H1 (cell line): Measurements from ENCODE around the gene CLN5. TPM values are rescaled to one million over a fixed set of nuclear protein-coding genes. Genes with fewer than 3 reads are reported as not detected.

Experiments used
- CTCF ChIA-PET: fragments of 300-600 bp; sonication (Branson Sonifier 250); formaldehyde crosslinking; loops from one replicate; lab custom pipeline; 2021; ENCODE audit not compliant: partially characterized antibody; lab: Charles Lee
- POLR2A ChIA-PET: fragments of 300-600 bp; sonication (Branson Sonifier 250); formaldehyde crosslinking; loops from one replicate; lab custom pipeline; 2021; ENCODE audit warnings: inconsistent platforms; ENCODE audit not compliant: partially characterized antibody; lab: Charles Lee
- DNase-seq, 2 experiments: peaks; one replicate each; pipeline versions ENCODE4 v3.0.0 to v3.0.0-alpha.2; 2010 to 2022; ENCODE audit warnings: low spot score in 2 of 2, low read depth in 1 of 2, mixed read lengths in 1 of 2
- FAIRE-seq: peaks from 2 replicates; lab custom pipeline; 2011; peaks lifted over from hg19 to GRCh38; lab: Jason Lieb, UNC
- H2AFZ ChIP-seq: 2 replicates; pipeline ENCODE4 v1.8.1; 2012; ENCODE audit warnings: low read length, inconsistent platforms
- H2AK5ac ChIP-seq: 2 replicates; pipeline ENCODE4 v1.6.1; 2013; ENCODE audit warnings: low read depth, low read length
- H2BK120ac ChIP-seq: replicated peaks from 2 replicates; pipeline ENCODE3; 2013; ENCODE audit warnings: low read depth, low read length, inconsistent platforms
- H2BK12ac ChIP-seq: 2 replicates; pipeline ENCODE4 v1.6.1; 2013; ENCODE audit warnings: low read depth, low read length
- H2BK15ac ChIP-seq: 2 replicates; pipeline ENCODE4 v1.6.1; 2013; ENCODE audit warnings: low read length
- H2BK20ac ChIP-seq: 2 replicates; pipeline ENCODE4 v1.6.1; 2013; ENCODE audit warnings: low read length
- H2BK5ac ChIP-seq: 2 replicates; pipeline ENCODE4 v1.6.1; 2013; ENCODE audit warnings: low read depth, low read length
- H3K14ac ChIP-seq: 2 replicates; pipeline ENCODE4 v1.6.1; 2013; ENCODE audit warnings: inconsistent platforms; ENCODE audit not compliant: insufficient read length
- H3K18ac ChIP-seq: 2 replicates; pipeline ENCODE4 v1.6.1; 2013; ENCODE audit warnings: low read length; ENCODE audit errors: extremely low read depth
- H3K23ac ChIP-seq: 2 replicates; pipeline ENCODE4 v1.6.1; 2013; ENCODE audit warnings: inconsistent platforms; ENCODE audit not compliant: insufficient read length
- H3K23me2 ChIP-seq: 2 replicates; pipeline ENCODE4 v1.6.1; 2013; ENCODE audit warnings: low read depth, low read length
- H3K27ac ChIP-seq: 2 replicates; pipeline ENCODE4 v1.6.1; 2011; ENCODE audit warnings: low read depth, low read length, inconsistent platforms
- H3K27me3 ChIP-seq, 4 experiments: replicated peaks in 1 of 4; 1 replicate in 1 of 4; 2 replicates in 3 of 4; pipeline versions ENCODE4 v1.6.1 to v1.8.1; 2011 to 2013; ENCODE audit warnings: low read length in 3 of 4, mild to moderate bottlenecking in 3 of 4, inconsistent platforms in 2 of 4, mixed read lengths in 2 of 4, moderate library complexity in 1 of 4; ENCODE audit not compliant: control insufficient read depth in 3 of 4, insufficient read depth in 3 of 4; ENCODE audit errors: extremely low read depth in 1 of 4
- H3K36me3 ChIP-seq, 4 experiments: 2 replicates each; pipeline versions ENCODE4 v1.6.1 to v1.8.1; 2011 to 2013; ENCODE audit warnings: mild to moderate bottlenecking in 4 of 4, low read length in 3 of 4, moderate library complexity in 2 of 4, control low read depth in 1 of 4, inconsistent platforms in 1 of 4; ENCODE audit not compliant: insufficient read depth in 4 of 4, control insufficient read depth in 2 of 4
- H3K4ac ChIP-seq: replicated peaks from 2 replicates; pipeline ENCODE3; 2013; ENCODE audit warnings: low read length, low read depth, mixed read lengths, inconsistent platforms; ENCODE audit not compliant: insufficient read length
- H3K4me1 ChIP-seq, 4 experiments: replicated peaks in 1 of 4; 1 replicate in 1 of 4; 2 replicates in 3 of 4; pipeline versions ENCODE4 v1.6.1 to v1.8.1; 2011 to 2013; ENCODE audit warnings: low read length in 3 of 4, inconsistent platforms in 2 of 4, mixed read lengths in 1 of 4; ENCODE audit not compliant: insufficient read depth in 4 of 4, control insufficient read depth in 3 of 4
- H3K4me2 ChIP-seq, 2 experiments: 2 replicates each; pipeline versions ENCODE4 v1.6.1 to v1.8.1; 2011 to 2013; ENCODE audit warnings: low read depth in 2 of 2, low read length in 2 of 2, control low read depth in 1 of 2, inconsistent platforms in 1 of 2, mild to moderate bottlenecking in 1 of 2; ENCODE audit not compliant: insufficient read depth in 1 of 2
- H3K4me3 ChIP-seq, 4 experiments: fragments of 200-600, 300-600 bp in 1 of 4; sonication (generic), shearing (Covaris generic), sonication (Bioruptor Twin) in 1 of 4; 2 replicates each; pipeline versions ENCODE4 v1.5.1 to v1.8.1; 2011 to 2016; ENCODE audit warnings: low read length in 4 of 4, low read depth in 3 of 4, control low read depth in 2 of 4, inconsistent platforms in 2 of 4, mild to moderate bottlenecking in 2 of 4, mixed read lengths in 1 of 4, moderate library complexity in 1 of 4; ENCODE audit not compliant: insufficient read depth in 2 of 4; ENCODE audit errors: extremely low read depth in 1 of 4
- H3K56ac ChIP-seq: replicated peaks from 2 replicates; pipeline ENCODE3; 2013; ENCODE audit warnings: low read depth, mild to moderate bottlenecking, mixed read lengths, low read length, inconsistent platforms; ENCODE audit not compliant: insufficient read length
- H3K79me1 ChIP-seq: 2 replicates; pipeline ENCODE4 v1.6.1; 2013; ENCODE audit warnings: low read depth, low read length, control low read depth
- H3K79me2 ChIP-seq, 2 experiments: 2 replicates each; pipeline versions ENCODE4 v1.6.1 to v1.8.1; 2012 to 2013; ENCODE audit warnings: low read length in 2 of 2, mild to moderate bottlenecking in 2 of 2, inconsistent platforms in 1 of 2; ENCODE audit not compliant: insufficient read depth in 2 of 2, control insufficient read depth in 1 of 2
- H3K9ac ChIP-seq, 4 experiments: replicated peaks in 1 of 4; 1 replicate in 1 of 4; 2 replicates in 3 of 4; pipeline versions ENCODE4 v1.6.1 to v1.8.1; 2011 to 2013; ENCODE audit warnings: low read depth in 3 of 4, low read length in 3 of 4, control low read depth in 2 of 4, mild to moderate bottlenecking in 2 of 4, moderate library complexity in 2 of 4, inconsistent platforms in 1 of 4; ENCODE audit errors: extremely low read depth in 1 of 4
- H3K9me3 ChIP-seq, 2 experiments: 2 replicates each; pipeline versions ENCODE4 v1.6.1 to v1.8.1; 2012 to 2013; ENCODE audit warnings: mild to moderate bottlenecking in 2 of 2, moderate library complexity in 2 of 2, control low read depth in 1 of 2, inconsistent platforms in 1 of 2, low read depth in 1 of 2, low read length in 1 of 2, mixed read lengths in 1 of 2; ENCODE audit not compliant: insufficient read depth in 2 of 2
- H4K20me1 ChIP-seq, 2 experiments: replicated peaks in 1 of 2; 2 replicates each; pipeline versions ENCODE3 to v1.8.1; 2011 to 2013; ENCODE audit warnings: inconsistent platforms in 2 of 2, low read length in 2 of 2, mild to moderate bottlenecking in 1 of 2; ENCODE audit not compliant: insufficient read depth in 2 of 2, control insufficient read depth in 1 of 2
- H4K5ac ChIP-seq: 2 replicates; pipeline ENCODE4 v1.6.1; 2013; ENCODE audit warnings: low read length, low read depth, mixed read lengths, inconsistent platforms; ENCODE audit not compliant: insufficient read length
- H4K8ac ChIP-seq: 2 replicates; pipeline ENCODE4 v1.8.0; 2013; ENCODE audit warnings: mild to moderate bottlenecking, moderate library complexity, low read length, inconsistent platforms; ENCODE audit not compliant: insufficient read depth; ENCODE audit errors: extremely low read depth
- H4K91ac ChIP-seq: replicated peaks from 2 replicates; pipeline ENCODE3; 2013; ENCODE audit warnings: low read length, mixed read lengths, inconsistent platforms; ENCODE audit not compliant: insufficient read length
- TBP ChIP-seq: IDR thresholded peaks from 2 replicates; pipeline ENCODE4 v1.6.1; 2011; ENCODE audit warnings: low read depth, low read length, improper control_type of control experiment
- WGBS, 2 experiments: shearing (Covaris generic) in 1 of 2; methylation state at CpG; one replicate each; pipeline versions ENCODE4 v1.1.6 to v1.1.7; 2013 to 2015; ENCODE audit warnings: low lambda C conversion rate in 2 of 2, mixed read lengths in 2 of 2, inconsistent platforms in 1 of 2, low coverage in 1 of 2, missing lambda C conversion rate in 1 of 2; ENCODE audit not compliant: insufficient replicate concordance in 2 of 2, insufficient coverage in 1 of 2, insufficient read length in 1 of 2; ENCODE audit errors: extremely low coverage in 1 of 2, missing lambda C conversion rate in 1 of 2; 5-methylcytosine and 5-hydroxymethylcytosine counted together
- polyA plus RNA-seq, 7 experiments: library from polyadenylated mRNA; depleted of rRNA in 3 of 7; stranded (reverse) in 5 of 7; unstranded in 2 of 7; fragments of >200 nt in 5 of 7; fragments of 200-250 nt in 2 of 7; gene quantifications; 1 replicate in 5 of 7; 2 replicates in 1 of 7; 4 replicates in 1 of 7; pipeline versions ENCODE4 v1.2.1 to v1.2.3, GENCODE V29; 2011 to 2013; ENCODE audit warnings: missing spikeins in 2 of 7, mixed read lengths in 2 of 7
- total RNA-seq: library from RNA; stranded (reverse); fragmentation: NEBNext Ultra II Directional; extraction: Animal tissue kit (Norgen Biotek cat#: 25700); gene quantifications from 2 replicates; pipeline ENCODE4 v1.2.1, GENCODE V29; 2021

Gene CLN5
- total and polyA plus RNA-seq, 2 of the 8 experiments (the other 6 are each of a cell fraction or from before 2014, with no cell fraction given) = 5.3 to 10.1 TPM

GRCh38 chr13:77001963-77002587, 10.2 kb downstream of the CLN5 start:
- CTCF ChIA-PET = interaction anchor here (0.7 to 4.7 kb wide), 16 partner anchors 9 to 1310 kb away, joined by 3 to 26 read pairs (median 3); partner anchors contain the start of gene CLN5
- H3K4me3 ChIP-seq = no peak overlapping the region
- H2AFZ ChIP-seq = no peak overlapping the region
- no peak overlapping the region for H2BK5ac ChIP-seq
- H3K4me2 ChIP-seq = no peak overlapping the region
- DNase-seq (no peak), FAIRE-seq (no peak)
- no peak overlapping the region for H4K5ac ChIP-seq
- no peak overlapping the region for H2BK15ac ChIP-seq
- H3K4me1 ChIP-seq = no peaks in the 10 kb centered on the region
- H4K8ac ChIP-seq = no peak overlapping the region
- no peaks in the 10 kb centered on the region; the same call in 1 of the 2 replicates for H3K79me1 ChIP-seq
- H3K9ac ChIP-seq = no peak overlapping the region
- no peaks in the 10 kb centered on the region for H4K20me1 ChIP-seq
- no peak overlapping the region for H4K91ac ChIP-seq
- H3K23me2 ChIP-seq = no peaks in the 10 kb centered on the region
- H3K9me3 ChIP-seq = no peaks in the 10 kb centered on the region
- no peak overlapping the region for H2BK120ac ChIP-seq
- no peak overlapping the region for H3K56ac ChIP-seq
- POLR2A ChIA-PET = interaction anchor here (0.9 to 1.6 kb wide), 5 partner anchors 9 to 24 kb away, joined by 3 to 8 read pairs (median 4); partner anchors contain the start of genes CLN5 and FBXL3
- no peak overlapping the region for H3K4ac ChIP-seq
- H2AK5ac ChIP-seq = no peak overlapping the region
- H3K27ac ChIP-seq = no peak overlapping the region
- no peak overlapping the region for H2BK12ac ChIP-seq
- H3K36me3 ChIP-seq = peaks cover 3 to 20% (median 8%) of the 10 kb centered on the region in 4 experiments; a peak in 7 of 8 replicates
- 91% methylated on average over 4 of the region's 4 CpGs; no CpG with 5 or more reads in 1 of the 2 experiments for WGBS, 2 experiments
- H2BK20ac ChIP-seq = no peak overlapping the region
- H3K18ac ChIP-seq = no peak overlapping the region
- H3K23ac ChIP-seq = no peak overlapping the region
- H3K14ac ChIP-seq = no peak overlapping the region
- H3K27me3 ChIP-seq = no peaks in the 10 kb centered on the region
- no peaks in the 10 kb centered on the region for H3K79me2 ChIP-seq
- no peak for TF ChIP-seq TBP
